HepG2 (cell line): ENCODE results near the gene RIPOR3. TPM values are rescaled to one million over a fixed set of nuclear protein-coding genes. Genes with fewer than 3 reads are reported as not detected.

ENCODE experiments used
- ARNTL ChIP-seq: sonication (generic); formaldehyde crosslinking; IDR thresholded peaks from 2 replicates; pipeline ENCODE4 v1.4.0; 2020; ENCODE audit warnings: mild to moderate bottlenecking, missing genetic modification reagents
- ATRX ChIP-seq: sonication (generic); formaldehyde crosslinking; IDR thresholded peaks from 2 replicates; pipeline ENCODE4 v1.4.0; 2020; ENCODE audit warnings: missing genetic modification reagents, borderline replicate concordance
- BHLHE40 ChIP-seq: IDR thresholded peaks from 2 replicates; pipeline ENCODE4 v1.6.1; 2011; ENCODE audit warnings: low read length, improper control_type of control experiment
- DNMT1 ChIP-seq: sonication (generic); formaldehyde crosslinking; IDR thresholded peaks from 2 replicates; pipeline ENCODE4 v1.5.1; 2020; ENCODE audit warnings: mild to moderate bottlenecking, missing genetic modification reagents
- GATAD2A ChIP-seq: IDR thresholded peaks from 2 replicates; pipeline ENCODE4 v1.6.1; 2016
- GTF2F1 ChIP-seq: fragments of 150-350 bp; IDR thresholded peaks from 2 replicates; pipeline ENCODE4 v1.6.1; 2014; ENCODE audit warnings: low read length
- ISL2 ChIP-seq: sonication (generic); formaldehyde crosslinking; IDR thresholded peaks from 2 replicates; pipeline ENCODE4 v1.5.0; 2020; ENCODE audit warnings: missing genetic modification reagents
- MAFK ChIP-seq, 2 experiments: IDR thresholded peaks in 1 of 2; conservative IDR thresholded peaks in 1 of 2; 2 replicates each; pipeline ENCODE4 v1.6.1; 2011; ENCODE audit warnings: improper control_type of control experiment in 2 of 2, low read length in 2 of 2
- MED13 ChIP-seq: sonication (generic); formaldehyde crosslinking; IDR thresholded peaks from 2 replicates; pipeline ENCODE4 v1.5.0; 2020; ENCODE audit warnings: missing genetic modification reagents
- NFE2 ChIP-seq: sonication (generic); formaldehyde crosslinking; IDR thresholded peaks from 2 replicates; pipeline ENCODE4 v1.4.0; 2020; ENCODE audit warnings: missing genetic modification reagents
- NPAS2 ChIP-seq: sonication (generic); formaldehyde crosslinking; IDR thresholded peaks from 2 replicates; pipeline ENCODE4 v1.8.0; 2022; ENCODE audit warnings: mild to moderate bottlenecking, missing genetic modification reagents, borderline replicate concordance
- U2AF1 ChIP-seq: fragments of 200-400 bp; formaldehyde crosslinking; optimal IDR thresholded peaks from 2 replicates; pipeline ENCODE3; 2017; ENCODE audit warnings: mild to moderate bottlenecking, low read depth, low read length
- ZBTB7A ChIP-seq: sonication (generic); formaldehyde crosslinking; IDR thresholded peaks from 2 replicates; pipeline ENCODE4 v1.8.0; 2022; ENCODE audit warnings: mild to moderate bottlenecking, missing genetic modification reagents
- ZFP90 ChIP-seq: sonication (generic); formaldehyde crosslinking; IDR thresholded peaks from 2 replicates; pipeline ENCODE4 v1.8.0; 2022; ENCODE audit warnings: missing genetic modification reagents, mild to moderate bottlenecking, inconsistent platforms, borderline replicate concordance
- ZNF326 ChIP-seq: sonication (generic); formaldehyde crosslinking; IDR thresholded peaks from 2 replicates; pipeline ENCODE4 v1.4.0; 2020; ENCODE audit warnings: missing genetic modification reagents, borderline replicate concordance
- ZNF761 ChIP-seq: sonication (generic); formaldehyde crosslinking; conservative IDR thresholded peaks from 2 replicates; pipeline ENCODE4 v1.4.0; 2020; ENCODE audit warnings: mild to moderate bottlenecking, missing genetic modification reagents
- ZNF782 ChIP-seq: sonication (generic); formaldehyde crosslinking; IDR thresholded peaks from 2 replicates; pipeline ENCODE4 v1.4.0; 2020; ENCODE audit warnings: missing genetic modification reagents, mild to moderate bottlenecking, borderline replicate concordance
- polyA plus RNA-seq, 8 experiments: library from polyadenylated mRNA; depleted of rRNA in 3 of 8; stranded (reverse) in 7 of 8; unstranded in 1 of 8; fragments of >200 nt; fragmentation: Illumina TruSeq in 4 of 8; extraction: Trizol in 4 of 8; gene quantifications; 2 replicates each; pipeline versions ENCODE4 v1.2.1 to v1.2.3, GENCODE V29; 2011 to 2016; ENCODE audit warnings: low read depth in 4 of 8, missing spikeins in 1 of 8, mixed read lengths in 1 of 8; ENCODE audit not compliant: insufficient read depth in 1 of 8
- total RNA-seq, 5 experiments: library from RNA; depleted of rRNA; stranded (reverse); fragments of >200 nt; fragmentation: Illumina TruSeq; extraction: Trizol; gene quantifications; 2 replicates each; pipeline ENCODE4 v1.2.3, GENCODE V29; 2016; ENCODE audit warnings: low read depth in 1 of 5
- TF ChIP-seq, protein P1 (sequence below): sonication (generic); formaldehyde crosslinking; IDR thresholded peaks from 2 replicates; pipeline ENCODE4 v1.4.0; 2020; ENCODE audit warnings: mild to moderate bottlenecking, missing genetic modification reagents
- TF ChIP-seq, protein P2 (sequence below): sonication (generic); formaldehyde crosslinking; IDR thresholded peaks from 2 replicates; pipeline ENCODE4 v1.4.0; 2020; ENCODE audit warnings: missing genetic modification reagents
- TF ChIP-seq, protein P3 (sequence below): IDR thresholded peaks from 2 replicates; pipeline ENCODE4 v1.6.1; 2016; ENCODE audit warnings: control low read depth

RIPOR3 gene
- total and polyA plus RNA-seq, 2 of the 13 experiments (the other 11 are each of a cell fraction or from before 2014, with no cell fraction given): 0.18 TPM; not detected in 1

DNA sequence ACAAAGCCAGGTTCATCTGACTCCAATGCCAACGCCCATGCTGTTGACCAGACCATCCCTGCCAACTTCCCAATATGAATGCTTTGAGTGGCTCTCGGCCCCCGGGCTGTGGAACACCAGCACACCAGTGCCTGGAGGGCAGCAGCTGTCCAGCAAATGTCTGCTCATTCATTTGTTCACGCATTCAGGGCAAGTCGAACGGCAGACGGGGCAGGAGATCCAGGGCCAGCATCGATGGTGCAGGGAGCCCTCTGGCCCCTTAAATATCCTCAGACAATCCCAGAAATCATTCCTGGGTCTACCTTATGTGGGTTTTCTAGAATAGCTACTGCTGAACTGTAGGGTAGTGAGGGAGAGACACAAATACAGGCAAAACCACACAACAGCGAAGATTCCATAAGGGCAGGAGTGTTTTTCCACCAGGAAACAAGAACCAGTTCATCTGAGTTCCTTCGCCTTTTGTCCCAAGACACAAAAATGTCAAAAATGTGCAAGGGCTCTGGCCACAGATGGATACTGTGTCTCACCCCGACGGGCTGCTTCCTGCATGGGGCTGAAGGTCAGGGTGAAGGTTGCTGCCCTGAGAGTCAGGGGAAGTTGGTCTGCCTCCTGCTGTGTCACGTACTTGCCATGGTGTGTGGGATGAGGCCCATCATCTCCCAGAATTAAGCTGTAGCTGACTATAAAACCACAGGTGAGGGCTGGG lies 15.5 kb downstream of the RIPOR3 start (continued):
- TF ChIP-seq, protein P1, sequence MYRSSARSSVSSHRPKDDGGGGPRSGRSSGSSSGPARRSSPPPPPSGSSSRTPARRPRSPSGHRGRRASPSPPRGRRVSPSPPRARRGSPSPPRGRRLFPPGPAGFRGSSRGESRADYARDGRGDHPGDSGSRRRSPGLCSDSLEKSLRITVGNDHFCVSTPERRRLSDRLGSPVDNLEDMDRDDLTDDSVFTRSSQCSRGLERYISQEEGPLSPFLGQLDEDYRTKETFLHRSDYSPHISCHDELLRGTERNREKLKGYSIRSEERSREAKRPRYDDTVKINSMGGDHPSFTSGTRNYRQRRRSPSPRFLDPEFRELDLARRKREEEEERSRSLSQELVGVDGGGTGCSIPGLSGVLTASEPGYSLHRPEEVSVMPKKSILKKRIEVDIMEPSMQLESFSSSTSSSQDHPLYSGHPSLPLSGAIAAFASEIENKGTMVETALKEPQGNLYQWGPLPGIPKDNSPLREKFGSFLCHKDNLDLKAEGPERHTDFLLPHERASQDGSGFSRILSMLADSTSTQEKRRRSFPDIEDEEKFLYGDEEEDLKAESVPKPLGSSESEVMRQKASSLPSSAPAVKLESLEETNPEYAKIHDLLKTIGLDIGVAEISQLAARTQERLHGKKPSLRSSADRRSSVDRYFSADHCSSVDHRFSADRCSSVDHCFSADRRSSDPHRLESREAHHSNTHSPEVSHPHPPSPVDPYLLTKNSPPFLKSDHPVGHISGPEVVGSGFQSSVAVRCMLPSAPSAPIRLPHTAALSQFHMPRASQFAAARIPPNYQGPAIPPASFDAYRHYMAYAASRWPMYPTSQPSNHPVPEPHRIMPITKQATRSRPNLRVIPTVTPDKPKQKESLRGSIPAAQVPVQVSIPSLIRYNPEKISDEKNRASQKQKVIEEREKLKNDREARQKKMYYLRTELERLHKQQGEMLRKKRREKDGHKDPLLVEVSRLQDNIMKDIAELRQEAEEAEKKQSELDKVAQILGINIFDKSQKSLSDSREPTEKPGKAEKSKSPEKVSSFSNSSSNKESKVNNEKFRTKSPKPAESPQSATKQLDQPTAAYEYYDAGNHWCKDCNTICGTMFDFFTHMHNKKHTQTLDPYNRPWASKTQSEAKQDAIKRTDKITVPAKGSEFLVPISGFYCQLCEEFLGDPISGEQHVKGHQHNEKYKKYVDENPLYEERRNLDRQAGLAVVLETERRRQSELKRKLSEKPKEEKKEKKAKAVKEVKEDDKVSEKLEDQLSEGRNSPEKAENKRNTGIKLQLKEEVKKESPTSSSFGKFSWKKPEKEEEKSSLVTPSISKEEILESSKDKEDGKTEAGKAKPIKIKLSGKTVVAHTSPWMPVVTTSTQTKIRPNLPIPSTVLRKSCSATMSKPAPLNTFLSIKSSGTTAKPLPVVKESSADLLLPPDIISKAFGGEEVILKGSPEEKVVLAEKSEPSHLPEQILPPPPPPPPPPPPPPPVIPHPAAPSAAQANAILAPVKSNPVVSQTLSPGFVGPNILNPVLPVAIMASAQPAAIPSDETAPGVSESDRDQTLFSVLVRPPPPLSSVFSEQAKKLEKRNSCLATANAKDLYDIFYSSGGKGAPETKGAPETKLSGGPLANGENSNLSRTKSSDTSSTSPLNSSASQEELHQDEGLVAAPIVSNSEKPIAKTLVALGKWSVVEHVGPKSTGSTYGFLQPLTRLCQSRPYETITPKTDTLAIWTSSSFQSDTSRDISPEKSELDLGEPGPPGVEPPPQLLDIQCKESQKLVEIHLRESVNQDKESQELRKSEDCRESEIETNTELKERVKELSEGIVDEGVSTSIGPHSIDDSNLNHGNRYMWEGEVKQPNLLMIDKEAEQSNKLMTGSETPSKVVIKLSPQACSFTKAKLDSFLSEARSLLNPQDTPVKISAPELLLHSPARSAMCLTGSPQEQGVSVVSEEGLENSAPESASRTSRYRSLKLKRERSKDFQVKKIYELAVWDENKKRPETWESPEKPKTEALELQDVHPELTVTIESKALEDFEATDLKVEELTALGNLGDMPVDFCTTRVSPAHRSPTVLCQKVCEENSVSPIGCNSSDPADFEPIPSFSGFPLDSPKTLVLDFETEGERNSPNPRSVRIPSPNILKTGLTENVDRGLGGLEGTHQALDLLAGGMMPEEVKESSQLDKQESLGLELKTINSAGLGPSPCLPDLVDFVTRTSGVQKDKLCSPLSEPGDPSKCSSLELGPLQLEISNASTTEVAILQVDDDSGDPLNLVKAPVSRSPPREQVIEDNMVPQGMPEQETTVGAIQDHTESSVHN (CRISPR knock-in tag): no peak
- no peak for TF ChIP-seq GTF2F1
- TF ChIP-seq ATRX (CRISPR knock-in tag): no peak
- TF ChIP-seq U2AF1: no peak
- TF ChIP-seq ZNF761: peak; percentile 90
- TF ChIP-seq, protein P2, sequence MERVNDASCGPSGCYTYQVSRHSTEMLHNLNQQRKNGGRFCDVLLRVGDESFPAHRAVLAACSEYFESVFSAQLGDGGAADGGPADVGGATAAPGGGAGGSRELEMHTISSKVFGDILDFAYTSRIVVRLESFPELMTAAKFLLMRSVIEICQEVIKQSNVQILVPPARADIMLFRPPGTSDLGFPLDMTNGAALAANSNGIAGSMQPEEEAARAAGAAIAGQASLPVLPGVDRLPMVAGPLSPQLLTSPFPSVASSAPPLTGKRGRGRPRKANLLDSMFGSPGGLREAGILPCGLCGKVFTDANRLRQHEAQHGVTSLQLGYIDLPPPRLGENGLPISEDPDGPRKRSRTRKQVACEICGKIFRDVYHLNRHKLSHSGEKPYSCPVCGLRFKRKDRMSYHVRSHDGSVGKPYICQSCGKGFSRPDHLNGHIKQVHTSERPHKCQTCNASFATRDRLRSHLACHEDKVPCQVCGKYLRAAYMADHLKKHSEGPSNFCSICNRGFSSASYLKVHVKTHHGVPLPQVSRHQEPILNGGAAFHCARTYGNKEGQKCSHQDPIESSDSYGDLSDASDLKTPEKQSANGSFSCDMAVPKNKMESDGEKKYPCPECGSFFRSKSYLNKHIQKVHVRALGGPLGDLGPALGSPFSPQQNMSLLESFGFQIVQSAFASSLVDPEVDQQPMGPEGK: peak; percentile 56
- TF ChIP-seq ZNF782 (CRISPR knock-in tag): 0 out of 2 replicates have a peak, but pooled peaks have one; percentile 78
- no peak for TF ChIP-seq NPAS2 (CRISPR knock-in tag)
- TF ChIP-seq, protein P3, sequence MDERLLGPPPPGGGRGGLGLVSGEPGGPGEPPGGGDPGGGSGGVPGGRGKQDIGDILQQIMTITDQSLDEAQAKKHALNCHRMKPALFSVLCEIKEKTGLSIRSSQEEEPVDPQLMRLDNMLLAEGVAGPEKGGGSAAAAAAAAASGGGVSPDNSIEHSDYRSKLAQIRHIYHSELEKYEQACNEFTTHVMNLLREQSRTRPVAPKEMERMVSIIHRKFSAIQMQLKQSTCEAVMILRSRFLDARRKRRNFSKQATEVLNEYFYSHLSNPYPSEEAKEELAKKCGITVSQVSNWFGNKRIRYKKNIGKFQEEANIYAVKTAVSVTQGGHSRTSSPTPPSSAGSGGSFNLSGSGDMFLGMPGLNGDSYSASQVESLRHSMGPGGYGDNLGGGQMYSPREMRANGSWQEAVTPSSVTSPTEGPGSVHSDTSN (CRISPR knock-in tag): no peak
- TF ChIP-seq MAFK (conservative IDR thresholded peaks at IDR 0.05 in 1 of 2, IDR thresholded peaks at IDR 0.05 in 1 of 2; ENCODE audit: low read length in 2 of 2): no peak
- TF ChIP-seq ZNF326: no peak
- TF ChIP-seq ISL2: no peak; the same call in 1 of the 2 replicates
- no peak for TF ChIP-seq BHLHE40
- TF ChIP-seq ARNTL (CRISPR knock-in tag): peak; percentile 83
- TF ChIP-seq MED13 (CRISPR knock-in tag): no peak; the same call in none of the 2 replicates
- peak; percentile 60 for TF ChIP-seq GATAD2A (CRISPR knock-in tag)
- peak; percentile 62; the same call in 1 of the 2 replicates for TF ChIP-seq ZFP90 (CRISPR knock-in tag)
- no peak for TF ChIP-seq DNMT1 (CRISPR knock-in tag)
- TF ChIP-seq ZBTB7A (CRISPR knock-in tag): peak; percentile 63; the same call in 1 of the 2 replicates
- no peak for TF ChIP-seq NFE2
